Fibroblast of mammary gland (primary cell): ENCODE data around the gene EXOC3L2.

Source experiments
- DNase-seq: peaks from one replicate; pipeline ENCODE4 v3.0.0-alpha.2; 2010; ENCODE audit warnings: low read depth
- H3K4me3 ChIP-seq: 2 replicates; pipeline ENCODE4 v1.5.1; 2011; ENCODE audit warnings: low read depth, mild to moderate bottlenecking, low read length, moderate library complexity; ENCODE audit not compliant: control insufficient read depth
- TF ChIP-seq, protein P1 (sequence below): conservative IDR thresholded peaks from 2 replicates; pipeline ENCODE4 v1.5.1; 2011; ENCODE audit warnings: low read depth, low read length, inconsistent platforms; ENCODE audit not compliant: control insufficient read depth, insufficient read depth

EXOC3L2 gene

GRCh38 chr19:45172611-45173208, 72.5 kb downstream of the EXOC3L2 start:
- H3K4me3 ChIP-seq = no peak overlapping the region
- DNase-seq = no peak
- TF ChIP-seq, protein P1, sequence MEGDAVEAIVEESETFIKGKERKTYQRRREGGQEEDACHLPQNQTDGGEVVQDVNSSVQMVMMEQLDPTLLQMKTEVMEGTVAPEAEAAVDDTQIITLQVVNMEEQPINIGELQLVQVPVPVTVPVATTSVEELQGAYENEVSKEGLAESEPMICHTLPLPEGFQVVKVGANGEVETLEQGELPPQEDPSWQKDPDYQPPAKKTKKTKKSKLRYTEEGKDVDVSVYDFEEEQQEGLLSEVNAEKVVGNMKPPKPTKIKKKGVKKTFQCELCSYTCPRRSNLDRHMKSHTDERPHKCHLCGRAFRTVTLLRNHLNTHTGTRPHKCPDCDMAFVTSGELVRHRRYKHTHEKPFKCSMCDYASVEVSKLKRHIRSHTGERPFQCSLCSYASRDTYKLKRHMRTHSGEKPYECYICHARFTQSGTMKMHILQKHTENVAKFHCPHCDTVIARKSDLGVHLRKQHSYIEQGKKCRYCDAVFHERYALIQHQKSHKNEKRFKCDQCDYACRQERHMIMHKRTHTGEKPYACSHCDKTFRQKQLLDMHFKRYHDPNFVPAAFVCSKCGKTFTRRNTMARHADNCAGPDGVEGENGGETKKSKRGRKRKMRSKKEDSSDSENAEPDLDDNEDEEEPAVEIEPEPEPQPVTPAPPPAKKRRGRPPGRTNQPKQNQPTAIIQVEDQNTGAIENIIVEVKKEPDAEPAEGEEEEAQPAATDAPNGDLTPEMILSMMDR = no peak

GRCh38 chr19:45172173-45172572, 73.0 kb downstream of the EXOC3L2 start:
- H3K4me3 ChIP-seq = no peak overlapping the region
- TF ChIP-seq, protein P1 = no peak
- no peak for DNase-seq

DNA sequence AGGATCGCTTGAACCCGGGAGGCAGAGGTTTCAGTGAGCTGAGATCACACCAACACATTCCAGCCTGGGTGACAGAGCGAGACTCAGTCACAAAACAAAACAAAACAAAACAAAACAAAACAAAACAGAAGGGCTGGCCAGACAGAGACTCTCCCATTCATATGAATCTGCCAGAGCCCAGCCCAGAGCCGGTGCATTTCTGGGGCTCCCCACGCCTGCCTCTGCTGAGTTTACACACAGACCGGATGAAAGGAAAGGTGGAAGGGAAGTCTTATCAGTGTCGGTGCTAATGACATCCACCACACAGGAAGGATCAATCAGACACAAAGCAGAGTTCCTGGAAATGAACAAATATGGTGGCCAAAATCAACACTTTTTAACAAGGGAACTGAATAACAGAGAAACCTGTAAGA, 74.0 kb downstream of the EXOC3L2 start:
- no peak overlapping the region for H3K4me3 ChIP-seq
- no peak for DNase-seq
- TF ChIP-seq, protein P1 = no peak

GRCh38 chr19:45170146-45171106, 74.8 kb downstream of the EXOC3L2 start:
- DNase-seq = no peak
- TF ChIP-seq, protein P1 = no peak
- H3K4me3 ChIP-seq = no peak overlapping the region

- H3K4me3 ChIP-seq = no peak overlapping the region
- TF ChIP-seq, protein P1 = no peak
- no peak for DNase-seq
Measured at GRCh38 chr19:45169602-45170001, 75.6 kb downstream of the EXOC3L2 start.

- no peak for DNase-seq
- TF ChIP-seq, protein P1 = no peak
- H3K4me3 ChIP-seq = no peak overlapping the region
Measured at GRCh38 chr19:45168767-45169351, 76.3 kb downstream of the EXOC3L2 start.
